Ammon's horn (tissue), 1 donor: ENCODE measurements around the gene ACACB.

Experiments used
- DNase-seq: peaks from one replicate; pipeline ENCODE4 v3.0.0-alpha.2; 2016; ENCODE audit warnings: low spot score

ACACB gene

DNA sequence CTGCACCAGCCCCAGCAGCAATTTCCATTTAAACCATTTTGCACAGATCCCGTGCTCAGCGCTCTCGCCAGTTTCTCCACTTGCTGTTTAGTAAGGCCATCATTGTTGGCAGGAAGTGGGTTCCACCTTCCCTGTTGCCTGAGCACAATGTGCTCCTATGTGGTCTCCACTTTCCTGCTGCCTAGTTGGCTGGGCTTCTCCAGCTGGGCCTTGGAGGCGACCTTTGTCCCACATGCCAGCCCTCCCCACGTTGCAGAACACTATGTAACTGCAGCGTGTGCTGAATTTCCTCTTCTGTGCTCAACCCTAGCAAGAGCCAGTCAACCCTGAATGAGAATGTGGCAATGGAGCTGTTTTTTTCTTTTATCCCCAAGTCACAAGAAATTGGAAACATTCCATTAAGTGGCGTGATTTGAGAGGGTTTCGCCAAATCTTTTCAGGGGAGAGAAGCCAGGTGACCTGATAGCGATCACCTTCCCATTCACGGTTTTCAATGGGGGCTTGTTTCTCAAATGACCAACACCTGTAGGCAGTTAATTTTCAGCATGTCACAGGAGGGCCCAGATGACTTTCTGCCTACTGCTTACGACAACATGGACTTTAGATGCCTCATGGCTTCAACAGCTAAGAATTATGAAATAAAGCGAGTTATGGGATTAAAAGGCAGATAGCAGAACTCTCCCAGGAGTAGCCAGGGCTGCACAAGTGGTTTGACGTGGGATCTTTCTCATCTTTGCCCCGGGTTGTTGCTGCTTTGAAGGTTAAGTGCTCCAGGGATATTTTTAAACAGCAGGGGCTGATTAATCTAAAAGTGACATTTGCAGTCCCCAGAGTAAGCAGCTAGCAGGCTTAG is at the start of gene ACACB:
Gene ACACB, plus strand, starts transcription at position 830 of the 853 bp plus-strand sequence. CDS start 22,819 bp downstream, outside the sequence.
- DNase-seq, result peak; percentile 92

- no peak for DNase-seq
Measured at GRCh38 chr12:109069307-109070271, 46.8 kb upstream of the ACACB start.

DNA sequence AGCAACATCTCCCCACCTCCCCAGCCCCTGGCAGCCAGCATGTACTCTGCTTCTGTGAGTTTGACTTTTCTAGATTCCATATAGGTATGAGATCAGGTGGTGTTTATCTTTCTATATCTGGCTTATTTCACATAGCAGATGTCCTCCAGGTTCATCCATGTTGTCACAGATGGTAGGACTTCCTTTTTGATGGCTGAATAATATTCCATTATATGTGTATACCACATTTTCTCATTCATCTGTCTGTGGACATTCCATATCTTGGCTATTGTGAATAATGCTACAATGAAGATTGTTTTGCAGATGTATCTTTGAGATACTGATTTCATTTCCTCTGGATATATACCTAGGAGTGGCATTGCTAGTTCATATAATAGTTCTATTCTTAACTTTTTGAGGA is 41.5 kb upstream of the ACACB start:
- no peak for DNase-seq

- DNase-seq, result no peak
Measured at GRCh38 chr12:109082751-109083150, 33.6 kb upstream of the ACACB start.

DNA sequence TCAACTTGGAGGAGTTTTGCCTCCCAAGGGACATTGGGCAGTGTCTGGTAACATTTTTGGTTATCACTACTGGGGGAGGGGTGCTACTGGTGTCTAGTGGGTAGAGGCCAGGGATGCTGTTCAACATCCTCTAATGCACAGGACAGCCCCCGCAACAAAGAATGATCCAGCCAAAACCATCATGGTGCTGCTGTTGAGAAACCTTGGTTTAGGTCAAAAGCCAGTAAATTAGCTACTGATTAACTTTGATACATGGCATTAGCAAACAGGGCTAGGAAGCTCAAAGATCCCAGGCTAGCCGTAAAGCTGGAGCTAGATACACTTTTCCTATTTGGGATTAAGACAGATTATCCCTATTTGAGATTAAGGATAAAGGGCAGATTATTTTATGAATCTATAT is 32.0 kb upstream of the ACACB start:
- DNase-seq, result no peak

GRCh38 chr12:109085590-109085989 is 30.8 kb upstream of the ACACB start:
- DNase-seq, result no peak

DNA sequence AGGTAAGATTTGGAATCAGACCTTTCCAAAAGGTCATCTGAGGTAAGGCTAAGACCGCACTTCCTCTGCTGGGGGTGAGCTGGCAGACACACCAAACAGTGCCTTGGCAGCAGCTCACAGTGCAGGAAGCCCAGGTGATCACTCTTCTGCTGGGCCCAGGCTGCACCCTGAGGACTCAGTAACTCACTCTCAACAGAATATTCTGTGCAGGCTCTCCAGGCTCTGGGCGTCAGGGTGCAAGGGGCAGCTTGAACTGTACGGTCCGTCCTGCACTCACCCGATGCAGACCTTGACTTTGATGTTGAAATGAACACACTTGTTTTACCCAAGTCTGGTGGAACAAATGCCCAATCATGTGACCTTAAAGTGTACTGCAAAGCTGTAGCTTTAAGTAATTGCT is 29.1 kb upstream of the ACACB start:
- no peak for DNase-seq

GRCh38 chr12:109088818-109089217 is 27.6 kb upstream of the ACACB start:
- no peak for DNase-seq

DNA sequence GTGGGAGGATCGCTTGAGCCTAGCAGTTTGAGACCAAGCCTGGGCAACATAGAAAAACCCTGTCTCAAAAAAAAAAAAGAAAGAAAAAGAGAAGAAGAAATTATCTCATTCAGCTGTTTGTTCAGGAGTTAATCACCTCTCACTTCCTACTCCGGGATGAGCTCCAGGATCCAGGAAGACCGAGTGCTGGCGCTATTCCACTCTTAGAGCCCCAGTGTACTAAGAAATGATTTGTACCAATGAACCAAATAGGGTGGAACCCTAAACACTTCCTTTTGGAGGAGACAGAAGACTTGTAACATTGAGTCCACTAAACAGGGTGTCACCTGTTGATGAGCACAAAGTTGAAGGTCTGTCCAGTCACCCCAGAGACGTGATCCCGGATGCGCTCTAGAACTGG is 26.7 kb upstream of the ACACB start:
- no peak for DNase-seq

DNA sequence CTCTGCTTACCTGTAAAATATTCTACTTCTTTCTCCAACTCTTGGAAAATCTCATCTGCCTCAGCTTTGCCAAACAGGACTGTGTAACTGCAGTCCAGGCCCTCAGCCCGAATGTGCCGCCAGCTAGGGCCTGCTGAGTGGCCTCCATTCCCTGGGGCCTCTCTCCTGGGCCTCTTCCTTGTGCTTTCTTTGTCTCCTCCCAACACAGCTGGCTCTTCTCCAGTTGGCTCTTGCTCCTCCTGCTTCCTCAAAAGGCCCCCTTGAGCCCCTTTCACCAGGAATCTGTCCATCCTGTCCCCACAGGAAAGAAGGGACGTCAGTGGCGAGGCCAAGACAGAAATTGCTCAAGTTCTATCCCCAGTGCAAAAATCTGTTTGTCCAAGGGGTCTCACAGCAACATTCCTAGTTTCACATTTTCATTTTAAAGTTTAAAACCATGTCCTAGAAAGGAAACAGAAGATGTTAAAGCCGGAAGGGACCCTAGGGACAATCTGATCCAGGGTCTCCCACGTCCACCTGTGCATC is 23.8 kb upstream of the ACACB start:
- no peak for DNase-seq

GRCh38 chr12:109093022-109093918 is 23.1 kb upstream of the ACACB start, which contains the start of gene ALKBH2:
ALKBH2 (minus strand) TSS chr12:109093472; CDS start chr12:109092786, 686 bp downstream.
- peak; percentile 95 for DNase-seq

GRCh38 chr12:109097140-109097434 is 19.3 kb upstream of the ACACB start:
- DNase-seq, result no peak

DNA sequence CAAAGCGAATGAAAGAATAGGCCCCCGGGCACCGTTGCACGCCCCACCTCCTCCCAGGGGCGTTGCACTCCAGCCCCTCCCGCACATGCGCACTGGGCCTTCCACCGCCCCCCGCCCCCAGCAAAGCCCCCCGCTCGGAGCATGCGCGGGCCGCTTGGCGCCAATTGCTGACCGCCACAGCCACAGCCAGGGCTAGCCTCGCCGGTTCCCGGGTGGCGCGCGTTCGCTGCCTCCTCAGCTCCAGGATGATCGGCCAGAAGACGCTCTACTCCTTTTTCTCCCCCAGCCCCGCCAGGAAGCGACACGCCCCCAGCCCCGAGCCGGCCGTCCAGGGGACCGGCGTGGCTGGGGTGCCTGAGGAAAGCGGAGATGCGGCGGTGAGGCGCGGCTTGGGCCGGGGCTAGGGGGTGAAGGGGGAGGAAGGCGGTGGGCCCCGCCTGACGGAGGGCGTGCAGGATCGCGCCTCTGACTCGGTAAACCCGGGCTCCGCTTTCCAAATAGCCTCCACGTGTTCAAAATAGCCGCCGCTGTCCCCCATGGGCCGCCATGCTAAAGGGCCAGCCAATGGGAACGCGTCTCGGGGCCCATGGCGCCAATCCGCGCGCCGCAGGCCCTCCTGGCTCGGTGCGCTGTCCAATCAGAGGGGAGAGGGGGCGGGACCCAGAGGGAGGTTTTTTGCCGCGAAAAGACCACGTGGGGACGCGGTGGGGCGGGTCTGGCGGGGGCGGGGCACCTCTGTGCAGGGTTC is 18.8 kb upstream of the ACACB start, which contains the start of gene UNG:
Gene UNG, plus strand, starts transcription at position 163 of the 748 bp plus-strand sequence. Its CDS starts 83 bp downstream, at position 246.
- DNase-seq, result peak; percentile 97

- DNase-seq, result no peak
Measured at GRCh38 chr12:109098183-109098604, 18.2 kb upstream of the ACACB start.

DNA sequence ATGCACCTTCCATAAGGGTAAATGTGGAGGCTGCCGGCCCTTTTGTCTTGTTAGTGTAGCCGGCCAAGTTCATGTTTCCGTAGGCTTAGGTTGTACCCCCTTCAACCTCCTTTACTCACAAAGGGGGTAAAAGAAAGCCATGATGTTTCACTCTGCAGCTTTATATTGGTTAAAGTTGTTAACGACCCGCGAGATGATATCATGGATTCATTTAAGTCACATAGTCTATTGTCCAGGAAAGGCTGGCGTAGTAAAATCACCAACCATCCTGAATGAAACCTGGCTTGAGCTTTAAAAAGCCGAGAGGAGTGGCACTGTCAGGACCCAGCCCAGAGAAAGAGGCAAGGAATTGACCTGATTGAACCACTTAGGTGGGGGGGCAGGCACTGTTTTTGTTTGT is 17.7 kb upstream of the ACACB start:
- DNase-seq, result no peak

GRCh38 chr12:109099431-109100020 is 16.9 kb upstream of the ACACB start:
- DNase-seq, result no peak

DNA sequence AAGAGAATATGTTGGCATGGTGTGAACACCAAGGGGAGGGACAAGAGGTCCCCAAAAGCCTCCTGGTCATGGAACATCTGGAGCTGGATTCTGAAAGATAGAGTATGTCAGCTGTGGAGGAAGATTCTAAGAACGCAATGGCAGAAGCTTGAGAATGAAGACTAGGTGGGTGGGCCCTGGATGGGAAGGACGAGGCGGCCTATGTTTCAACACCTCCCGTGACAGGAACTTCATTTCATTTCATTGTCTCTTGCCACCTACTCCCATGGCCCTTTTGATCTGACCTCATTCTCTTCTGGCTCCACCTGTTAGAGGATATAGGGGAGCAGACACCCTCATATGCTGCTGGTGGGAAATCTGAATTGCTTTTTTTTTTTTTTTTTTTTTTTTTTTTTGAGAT is 15.6 kb upstream of the ACACB start:
- DNase-seq, result no peak

GRCh38 chr12:109102491-109102890 is 13.9 kb upstream of the ACACB start:
- DNase-seq, result no peak

DNA sequence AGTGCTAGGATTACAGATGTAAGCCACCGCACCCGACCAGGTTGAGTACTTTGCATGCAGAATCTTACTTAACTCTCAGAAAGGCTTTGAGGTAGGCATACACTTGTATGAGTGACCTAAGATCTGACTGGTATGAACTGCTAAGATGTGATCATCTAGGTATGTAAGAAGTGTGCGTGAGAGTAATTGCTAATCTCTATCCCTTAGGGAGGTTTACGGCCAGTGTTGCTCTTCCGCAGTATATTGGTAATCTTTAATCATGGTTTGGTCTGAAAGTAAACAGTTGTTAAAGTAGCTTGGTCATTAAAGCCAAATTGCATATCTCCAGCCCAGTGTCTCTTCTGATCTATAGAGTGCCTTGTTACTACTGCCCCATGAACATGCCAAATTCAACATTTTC is 11.2 kb upstream of the ACACB start:
- DNase-seq, result no peak

- peak; percentile 40 for DNase-seq
Measured at GRCh38 chr12:109109746-109110350, 6.5 kb upstream of the ACACB start.
